GM19240 (cell line): ENCODE results near the gene NRG4.
"Not testable (repeated sequence)": the region's sequence is repeated elsewhere in the genome, so short reads cannot be mapped to it uniquely, and the experiment has no call there.

ENCODE experiments used
- DNase-seq: peaks from one replicate; pipeline ENCODE4 v3.0.0; 2011; ENCODE audit warnings: low spot score; ENCODE audit not compliant: insufficient read length

NRG4 gene

GRCh38 chr15:75928680-75929608, 83.3 kb downstream of the NRG4 start:
- DNase-seq, result no peak

- no peak for DNase-seq
Measured at GRCh38 chr15:75927601-75928000, 84.6 kb downstream of the NRG4 start.

- DNase-seq, result no peak
Measured at GRCh38 chr15:75926931-75927330, 85.3 kb downstream of the NRG4 start.

GRCh38 chr15:75925440-75925839, 86.8 kb downstream of the NRG4 start:
- no peak for DNase-seq

- DNase-seq, result no peak
Measured at GRCh38 chr15:75924576-75924975, 87.6 kb downstream of the NRG4 start.

GRCh38 chr15:75923756-75924155, 88.5 kb downstream of the NRG4 start:
- DNase-seq, result no peak

GRCh38 chr15:75921732-75922703, 90.2 kb downstream of the NRG4 start:
- no peak for DNase-seq

GRCh38 chr15:75920079-75920478, 92.1 kb downstream of the NRG4 start:
- DNase-seq, result no peak

- DNase-seq, result no peak
Measured at GRCh38 chr15:75918135-75918534, 94.1 kb downstream of the NRG4 start.

- no peak for DNase-seq
Measured at GRCh38 chr15:75916978-75917377, 95.2 kb downstream of the NRG4 start.

GRCh38 chr15:75910355-75910754, 101.9 kb downstream of the NRG4 start:
- DNase-seq, result not testable (repeated sequence)

GRCh38 chr15:75905231-75905630, 107.0 kb downstream of the NRG4 start:
- DNase-seq, result no peak

- peak; percentile 64 for DNase-seq
Measured at GRCh38 chr15:75903331-75904239, 108.6 kb downstream of the NRG4 start, which contains the start of gene FBXO22. Gene FBXO22 (plus strand): TSS chr15:75903878. CDS start chr15:75903964, 86 bp downstream.

GRCh38 chr15:75902129-75902557, 110.1 kb downstream of the NRG4 start:
- no peak for DNase-seq

- DNase-seq, result no peak
Measured at GRCh38 chr15:75900577-75900976, 111.6 kb downstream of the NRG4 start.

- no peak for DNase-seq
Measured at GRCh38 chr15:75895731-75896130, 116.5 kb downstream of the NRG4 start.

- no peak for DNase-seq
Measured at GRCh38 chr15:75891895-75892294, 120.3 kb downstream of the NRG4 start.
